Esophagus squamous epithelium (tissue), 5 donors: ENCODE measurements around the gene ELMO1. TPM values are rescaled to one million over a fixed set of nuclear protein-coding genes. Genes with fewer than 3 reads are reported as not detected.
A peak's percentile ranks its signal among the peaks of the same experiment; 100 is the strongest.

Experiments
- DNase-seq: peaks from one replicate; lab custom pipeline; 2025; lab: John Stamatoyannopoulos, UW
- H3K27ac ChIP-seq, 4 donors: fragments of 200-600 bp; sonication (generic); one replicate each; pipeline ENCODE4 v1.5.1; 2016 to 2019; ENCODE audit warnings: mild to moderate bottlenecking in 1 of 4
- H3K27me3 ChIP-seq, 4 donors: fragments of 200-600 bp; sonication (generic); 1 replicate in 3 of 4; 2 replicates in 1 of 4; pipeline versions ENCODE4 v1.5.1 to v1.6.0; 2017 to 2021; ENCODE audit warnings: antibody characterized with exemption in 1 of 4
- H3K36me3 ChIP-seq, 3 donors: fragments of 200-600 bp; sonication (generic); one replicate each; pipeline ENCODE4 v1.5.1; 2016 to 2019
- H3K4me1 ChIP-seq, 3 donors: fragments of 200-600 bp; sonication (generic); one replicate each; pipeline ENCODE4 v1.5.1; 2017 to 2019
- H3K4me3 ChIP-seq, 4 donors: fragments of 200-600 bp; sonication (generic); 1 replicate in 3 of 4; 2 replicates in 1 of 4; pipeline ENCODE4 v1.5.1; 2016 to 2019; ENCODE audit warnings: mild to moderate bottlenecking in 2 of 4, moderate library complexity in 1 of 4
- H3K9me3 ChIP-seq, 3 donors: fragments of 200-600 bp; sonication (generic); one replicate each; pipeline ENCODE4 v1.5.1; 2016 to 2019
- CTCF ChIP-seq, 6 experiments: fragments of 450-650 bp in 4 of 6; fragments of 200-600 bp in 2 of 6; sonication (generic) in 2 of 6; IDR thresholded peaks; one replicate each; pipeline ENCODE4 v1.5.1; 2016 to 2019; ENCODE audit warnings: antibody characterized with exemption in 6 of 6, mild to moderate bottlenecking in 4 of 6, moderate library complexity in 4 of 6
- POLR2A ChIP-seq, 4 donors: fragments of 450-650 bp; IDR thresholded peaks; one replicate each; pipeline ENCODE4 v1.6.1; 2017; ENCODE audit warnings: antibody characterized with exemption in 4 of 4, mild to moderate bottlenecking in 4 of 4, moderate library complexity in 3 of 4
- WGBS, 2 donors: methylation state at CpG; one replicate each; pipeline ENCODE4 v1.1.5; 2018; 5-methylcytosine and 5-hydroxymethylcytosine counted together
- intact Hi-C: fragments of 100-400 bp; cut with DNase I; formaldehyde crosslinking; loops from one replicate; pipeline ENCODE4 v1.15.0; 2022
- total RNA-seq, 4 donors: library from RNA; depleted of rRNA; stranded (reverse); fragments of >200 nt; gene quantifications; one replicate each; pipeline ENCODE4 v1.1.0, GENCODE V29; 2016
- donor health status: DM: yes; HTN: yes; CAD: no.

Gene ELMO1
- total RNA-seq, 4 donors from 2014 or later = 0.68 to 36.6 (median 11.8) TPM

GRCh38 chr7:37283716-37284115, 164.9 kb downstream of the ELMO1 start:
- 84 to 87% methylated on average over 4 of the region's 4 CpGs for WGBS, 2 donors
- Histone ChIP-seq H3K4me1 (peaks cover 0 to 42% (median 17%) of the 10 kb centered on the region in 3 donors), H3K27ac (peak overlapping the region in 1 of 4 donors; percentile 68), H3K4me3 (no peak overlapping the region), H3K36me3 (no peaks in the 10 kb centered on the region), H3K9me3 (no peaks in the 10 kb centered on the region), H3K27me3 (no peaks in the 10 kb centered on the region)
- TF ChIP-seq POLR2A (IDR thresholded peaks at IDR 0.05) = no peak
- TF ChIP-seq CTCF (IDR thresholded peaks at IDR 0.05) = no peak
- intact Hi-C loops = no loop called here
- DNase-seq = no peak

- Histone ChIP-seq H3K27ac (no peak overlapping the region), H3K27me3 (no peaks in the 10 kb centered on the region), H3K4me3 (no peak overlapping the region), H3K36me3 (no peaks in the 10 kb centered on the region), H3K4me1 (peaks cover 0 to 42% (median 17%) of the 10 kb centered on the region in 3 donors), H3K9me3 (no peaks in the 10 kb centered on the region)
- DNase-seq = no peak
- intact Hi-C loops = no loop called here
- 63 to 86% methylated on average over 3 of the region's 3 CpGs for WGBS, 2 donors
- TF ChIP-seq CTCF (IDR thresholded peaks at IDR 0.05) (no peak), POLR2A (IDR thresholded peaks at IDR 0.05) (no peak)
Observed at GRCh38 chr7:37282927-37283326, 165.7 kb downstream of the ELMO1 start.

- intact Hi-C loops = no loop called here
- DNase-seq = no peak
- Histone ChIP-seq H3K4me1 (peaks cover 0 to 38% (median 17%) of the 10 kb centered on the region in 3 donors), H3K9me3 (no peaks in the 10 kb centered on the region), H3K36me3 (no peaks in the 10 kb centered on the region), H3K27me3 (no peaks in the 10 kb centered on the region), H3K4me3 (no peak overlapping the region), H3K27ac (no peak overlapping the region)
- no peak for TF ChIP-seq POLR2A (IDR thresholded peaks at IDR 0.05)
- no peak for TF ChIP-seq CTCF (IDR thresholded peaks at IDR 0.05)
- WGBS, 2 donors = 68 to 72% methylated on average over 4 of the region's 4 CpGs
Observed at GRCh38 chr7:37282093-37282444, 166.6 kb downstream of the ELMO1 start.

GRCh38 chr7:37281368-37282092, 167.1 kb downstream of the ELMO1 start:
- Histone ChIP-seq H3K4me3 (no peak overlapping the region), H3K36me3 (no peaks in the 10 kb centered on the region), H3K9me3 (no peaks in the 10 kb centered on the region), H3K4me1 (peaks cover 0 to 33% (median 17%) of the 10 kb centered on the region in 3 donors), H3K27me3 (no peaks in the 10 kb centered on the region), H3K27ac (no peak overlapping the region)
- DNase-seq = no peak
- intact Hi-C loops = no loop called here
- no peak for TF ChIP-seq POLR2A (IDR thresholded peaks at IDR 0.05)
- no peak for TF ChIP-seq CTCF (IDR thresholded peaks at IDR 0.05)
- 50 to 58% methylated on average over 5 of the region's 5 CpGs for WGBS, 2 donors

- H3K27ac ChIP-seq = no peak overlapping the region
- no peak for TF ChIP-seq POLR2A (IDR thresholded peaks at IDR 0.05)
- TF ChIP-seq CTCF (IDR thresholded peaks at IDR 0.05) = no peak
- H3K36me3 ChIP-seq = no peaks in the 10 kb centered on the region
- H3K27me3 ChIP-seq = no peaks in the 10 kb centered on the region
- no peaks in the 10 kb centered on the region for H3K4me1 ChIP-seq
- intact Hi-C loops = no loop called here
- DNase-seq = no peak
- no peaks in the 10 kb centered on the region for H3K9me3 ChIP-seq
- H3K4me3 ChIP-seq = no peak overlapping the region
- WGBS, 2 donors = 86 to 95% methylated on average over 3 of the region's 3 CpGs
Observed at GRCh38 chr7:37277513-37277912, 171.2 kb downstream of the ELMO1 start.
